ENCODE results near the gene RBM7. TPM values are rescaled to one million over a fixed set of nuclear protein-coding genes. Genes with fewer than 3 reads are reported as not detected.
A peak's percentile ranks its signal among the peaks of the same experiment; 100 is the strongest.

The RBM7 gene
- total and polyA plus RNA-seq, 2 donors from 2014 or later, result 14.6 to 27.8 TPM

- Histone ChIP-seq H3K9me3 (ENCODE audit: control insufficient read depth in 2 of 3, insufficient read depth in 1 of 3, low read length in 3 of 3) (peaks cover 0 to 1% (median 0%) of the 10 kb centered on the region in 3 donors), H3K36me3 (ENCODE audit: control insufficient read depth in 2 of 3, insufficient read depth in 3 of 3, low read length in 3 of 3) (no peaks in the 10 kb centered on the region), H3K27me3 (ENCODE audit: control insufficient read depth, insufficient read depth, low read length) (no peaks in the 10 kb centered on the region), H3K27ac (ENCODE audit: low read depth in 2 of 2, low read length in 2 of 2) (no peak overlapping the region), H3K4me1 (ENCODE audit: control insufficient read depth in 2 of 3, insufficient read depth in 2 of 3, low read depth in 1 of 3, low read length in 3 of 3) (no peaks in the 10 kb centered on the region), H3K4me3 (ENCODE audit: low read length in 3 of 3) (no peak overlapping the region), H3K9ac (ENCODE audit: low read length in 3 of 3) (no peak overlapping the region)
- TF ChIP-seq, protein P1, sequence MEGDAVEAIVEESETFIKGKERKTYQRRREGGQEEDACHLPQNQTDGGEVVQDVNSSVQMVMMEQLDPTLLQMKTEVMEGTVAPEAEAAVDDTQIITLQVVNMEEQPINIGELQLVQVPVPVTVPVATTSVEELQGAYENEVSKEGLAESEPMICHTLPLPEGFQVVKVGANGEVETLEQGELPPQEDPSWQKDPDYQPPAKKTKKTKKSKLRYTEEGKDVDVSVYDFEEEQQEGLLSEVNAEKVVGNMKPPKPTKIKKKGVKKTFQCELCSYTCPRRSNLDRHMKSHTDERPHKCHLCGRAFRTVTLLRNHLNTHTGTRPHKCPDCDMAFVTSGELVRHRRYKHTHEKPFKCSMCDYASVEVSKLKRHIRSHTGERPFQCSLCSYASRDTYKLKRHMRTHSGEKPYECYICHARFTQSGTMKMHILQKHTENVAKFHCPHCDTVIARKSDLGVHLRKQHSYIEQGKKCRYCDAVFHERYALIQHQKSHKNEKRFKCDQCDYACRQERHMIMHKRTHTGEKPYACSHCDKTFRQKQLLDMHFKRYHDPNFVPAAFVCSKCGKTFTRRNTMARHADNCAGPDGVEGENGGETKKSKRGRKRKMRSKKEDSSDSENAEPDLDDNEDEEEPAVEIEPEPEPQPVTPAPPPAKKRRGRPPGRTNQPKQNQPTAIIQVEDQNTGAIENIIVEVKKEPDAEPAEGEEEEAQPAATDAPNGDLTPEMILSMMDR (IDR thresholded peaks at IDR 0.05; ENCODE audit: borderline replicate concordance, extremely low read depth, insufficient read depth), result no peak
- DNase-seq (no peak), FAIRE-seq (no peak)
- intact Hi-C loops (cut with DNase I), result no loop called here
Measured at GRCh38 chr11:114382509-114382908, 18.0 kb upstream of the RBM7 start.

DNA sequence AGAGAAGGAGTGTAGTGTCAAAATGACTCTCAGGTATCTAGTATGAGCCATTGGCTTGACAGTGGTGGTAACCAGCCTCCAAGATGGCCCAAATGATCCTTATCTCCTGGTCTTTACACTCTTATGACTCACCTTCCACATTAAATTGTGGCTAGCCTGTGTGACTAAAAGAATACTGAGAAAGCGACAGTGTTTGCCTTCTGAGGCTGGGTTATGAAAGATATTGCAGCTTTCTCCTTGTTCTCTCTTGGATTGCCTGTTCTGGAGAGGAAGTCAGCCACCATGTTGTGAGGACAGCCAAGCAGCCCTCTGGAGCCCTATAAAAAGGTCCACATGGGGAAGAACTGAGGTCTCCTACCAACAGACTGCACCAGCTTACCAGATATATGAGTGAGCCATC lies 16.0 kb upstream of the RBM7 start:
- TF ChIP-seq, protein P1 (IDR thresholded peaks at IDR 0.05; ENCODE audit: borderline replicate concordance, extremely low read depth, insufficient read depth), result no peak
- FAIRE-seq, result no peak
- DNase-seq, result no peak
- H3K36me3 ChIP-seq (ENCODE audit: control insufficient read depth in 2 of 3, insufficient read depth in 3 of 3, low read length in 3 of 3), result no peaks in the 10 kb centered on the region
- no peak overlapping the region for H3K9ac ChIP-seq (ENCODE audit: low read length in 3 of 3)
- H3K4me1 ChIP-seq (ENCODE audit: control insufficient read depth in 2 of 3, insufficient read depth in 2 of 3, low read depth in 1 of 3, low read length in 3 of 3), result no peaks in the 10 kb centered on the region
- H3K9me3 ChIP-seq (ENCODE audit: control insufficient read depth in 2 of 3, insufficient read depth in 1 of 3, low read length in 3 of 3), result peaks cover 0 to 1% (median 0%) of the 10 kb centered on the region in 3 donors
- H3K27me3 ChIP-seq (ENCODE audit: control insufficient read depth, insufficient read depth, low read length), result no peaks in the 10 kb centered on the region
- no peak overlapping the region for H3K27ac ChIP-seq (ENCODE audit: low read depth in 2 of 2, low read length in 2 of 2)
- intact Hi-C loops (cut with DNase I), result no loop called here
- H3K4me3 ChIP-seq (ENCODE audit: low read length in 3 of 3), result no peak overlapping the region

- TF ChIP-seq, protein P1 (IDR thresholded peaks at IDR 0.05; ENCODE audit: borderline replicate concordance, extremely low read depth, insufficient read depth), result no peak
- Histone ChIP-seq H3K4me1 (ENCODE audit: control insufficient read depth in 2 of 3, insufficient read depth in 2 of 3, low read depth in 1 of 3, low read length in 3 of 3) (no peaks in the 10 kb centered on the region), H3K36me3 (ENCODE audit: control insufficient read depth in 2 of 3, insufficient read depth in 3 of 3, low read length in 3 of 3) (no peaks in the 10 kb centered on the region), H3K9ac (ENCODE audit: low read length in 3 of 3) (no peak overlapping the region), H3K27me3 (ENCODE audit: control insufficient read depth, insufficient read depth, low read length) (no peaks in the 10 kb centered on the region), H3K27ac (ENCODE audit: low read depth in 2 of 2, low read length in 2 of 2) (no peak overlapping the region), H3K4me3 (ENCODE audit: low read length in 3 of 3) (no peak overlapping the region), H3K9me3 (ENCODE audit: control insufficient read depth in 2 of 3, insufficient read depth in 1 of 3, low read length in 3 of 3) (peaks cover 0 to 1% (median 0%) of the 10 kb centered on the region in 3 donors)
- intact Hi-C loops (cut with DNase I), result no loop called here
- DNase-seq (peak in 1 of 5 donors; percentile 44), FAIRE-seq (no peak)
Measured at GRCh38 chr11:114386131-114386530, 14.3 kb upstream of the RBM7 start.

- peaks cover 0 to 1% (median 0%) of the 10 kb centered on the region in 3 donors for H3K9me3 ChIP-seq (ENCODE audit: control insufficient read depth in 2 of 3, insufficient read depth in 1 of 3, low read length in 3 of 3)
- DNase-seq (no peak), FAIRE-seq (no peak)
- H3K9ac ChIP-seq (ENCODE audit: low read length in 3 of 3), result no peak overlapping the region
- no peaks in the 10 kb centered on the region for H3K36me3 ChIP-seq (ENCODE audit: control insufficient read depth in 2 of 3, insufficient read depth in 3 of 3, low read length in 3 of 3)
- H3K4me1 ChIP-seq (ENCODE audit: control insufficient read depth in 2 of 3, insufficient read depth in 2 of 3, low read depth in 1 of 3, low read length in 3 of 3), result no peaks in the 10 kb centered on the region
- no peaks in the 10 kb centered on the region for H3K27me3 ChIP-seq (ENCODE audit: control insufficient read depth, insufficient read depth, low read length)
- TF ChIP-seq, protein P1 (IDR thresholded peaks at IDR 0.05; ENCODE audit: borderline replicate concordance, extremely low read depth, insufficient read depth), result no peak
- intact Hi-C loops (cut with DNase I), result no loop called here
- no peak overlapping the region for H3K27ac ChIP-seq (ENCODE audit: low read depth in 2 of 2, low read length in 2 of 2)
- H3K4me3 ChIP-seq (ENCODE audit: low read length in 3 of 3), result no peak overlapping the region
Measured at GRCh38 chr11:114386545-114386944, 13.9 kb upstream of the RBM7 start.

All from kidney (tissue), 14 donors.